ENCODE measurements around the gene SMC1A.
"Not testable (repeated sequence)": the region's sequence is repeated elsewhere in the genome, so short reads cannot be mapped to it uniquely, and the experiment has no call there.

SMC1A gene

DNA sequence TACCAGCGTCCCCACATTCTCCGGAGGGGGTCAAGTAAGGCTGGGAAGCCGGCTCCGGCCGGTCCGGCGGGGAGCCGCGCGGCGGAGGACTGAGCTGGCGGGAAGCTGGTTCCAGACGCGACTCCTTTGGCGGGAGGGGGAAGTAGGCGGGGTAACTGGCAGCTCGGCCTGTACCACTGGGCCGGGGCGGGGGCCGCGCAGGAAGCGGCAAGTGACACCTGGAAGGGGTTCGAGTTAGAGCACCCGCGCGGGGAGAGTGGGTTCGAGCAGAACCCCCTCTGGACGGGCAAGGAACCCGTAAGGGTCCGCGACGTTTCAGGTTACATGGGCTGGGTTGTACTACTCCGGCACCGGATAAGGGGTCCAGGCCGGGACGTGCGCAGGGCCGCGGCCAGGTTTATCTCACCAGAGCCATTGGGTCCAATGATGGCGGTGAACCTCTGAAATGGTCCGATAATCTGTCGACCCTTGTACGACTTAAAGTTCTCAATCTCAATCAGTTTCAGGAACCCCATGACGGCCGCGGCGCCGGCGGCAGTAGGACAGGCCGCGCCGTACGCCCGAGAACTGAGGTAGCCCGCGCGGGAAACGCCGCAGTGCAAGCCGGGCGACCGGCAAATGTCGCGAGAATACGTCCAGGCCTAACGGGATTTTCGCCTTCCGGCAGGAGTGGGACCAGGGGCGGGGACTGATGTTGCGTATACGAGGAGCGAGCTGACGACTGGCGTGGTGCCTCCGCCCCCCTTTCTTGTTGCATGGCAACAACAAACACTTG lies at the start of gene SMC1A:
TSS of gene SMC1A (minus strand) at position 569 of the 775 bp plus-strand sequence. CDS start at position 515, 54 bp downstream.
- DNase-seq, result peak; percentile 87

DNA sequence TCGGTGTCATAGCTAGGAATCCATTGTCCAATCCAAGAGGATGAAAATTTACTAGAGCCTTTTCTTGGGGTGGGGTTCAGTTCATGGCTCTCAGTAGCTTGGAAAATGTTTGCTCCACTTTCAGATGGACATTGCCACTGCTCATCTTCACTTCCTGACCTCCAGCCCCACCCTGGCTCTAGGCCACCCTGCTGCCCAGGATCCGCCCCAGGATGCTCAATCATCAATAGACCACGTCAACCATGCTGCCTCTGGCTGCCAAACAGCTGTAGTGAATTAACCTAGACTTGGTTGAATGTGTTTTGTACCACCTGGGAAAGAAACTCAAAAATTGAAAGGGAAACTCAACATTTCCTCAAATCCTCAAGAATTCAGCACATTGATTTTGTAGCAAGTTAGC lies 48.9 kb upstream of the SMC1A start:
- no peak for DNase-seq

DNA sequence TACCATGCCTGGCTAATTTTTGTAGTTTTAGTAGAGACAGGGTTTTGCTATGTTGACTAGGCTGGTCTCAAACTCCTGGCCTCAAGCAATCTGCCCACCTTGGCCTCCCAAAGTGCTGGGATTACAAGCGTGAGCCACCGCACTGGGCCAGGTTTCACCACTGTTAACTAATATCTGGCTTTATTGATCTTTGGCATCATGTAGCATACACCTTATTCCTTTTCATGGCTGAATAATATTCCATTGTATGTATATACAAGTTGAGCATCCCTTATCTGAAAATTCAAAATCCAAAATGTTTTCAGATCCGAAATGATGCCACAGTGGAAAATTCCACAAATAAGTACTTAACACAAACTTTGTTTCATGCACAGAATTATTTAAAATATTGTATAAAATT lies 46.2 kb upstream of the SMC1A start:
- not testable (repeated sequence) for DNase-seq

DNA sequence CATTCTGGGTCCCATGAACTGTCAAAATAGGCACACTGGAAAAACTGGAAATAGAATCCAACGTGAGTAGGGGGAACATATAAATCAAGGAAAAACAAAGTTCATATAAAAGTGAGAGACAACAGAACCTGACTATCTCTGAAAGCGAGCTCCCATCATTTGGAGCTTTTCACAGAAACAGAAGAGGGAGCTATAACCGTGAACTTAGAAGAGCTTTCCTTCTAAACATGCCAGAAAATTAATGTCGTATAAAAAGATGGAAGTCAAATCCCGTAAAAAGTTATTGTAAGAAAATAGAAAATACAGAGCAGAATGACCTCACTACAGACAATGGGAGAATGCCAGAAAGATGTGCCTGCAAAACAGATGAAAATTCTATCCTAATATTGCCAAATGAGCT lies 35.6 kb upstream of the SMC1A start:
- DNase-seq, result no peak

DNA sequence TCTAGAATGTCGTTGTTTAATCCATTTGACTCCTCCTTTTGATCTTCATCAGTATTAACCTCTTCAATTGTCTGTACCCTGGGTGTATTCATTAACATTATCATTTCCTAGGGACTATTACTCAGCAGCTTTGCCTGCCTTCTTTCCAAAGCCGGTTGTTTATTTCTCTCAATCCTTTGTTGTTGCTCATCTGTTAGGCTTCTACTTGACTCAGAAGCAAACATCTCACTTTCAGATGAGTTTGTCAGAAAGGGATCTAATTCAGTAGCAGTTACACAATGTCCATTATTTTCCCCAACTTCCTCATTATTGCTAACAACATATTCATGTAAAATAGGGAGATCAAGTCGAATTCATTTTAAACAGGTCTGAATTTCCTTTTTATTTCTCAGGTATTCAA lies 33.8 kb upstream of the SMC1A start:
- no peak for DNase-seq

DNA sequence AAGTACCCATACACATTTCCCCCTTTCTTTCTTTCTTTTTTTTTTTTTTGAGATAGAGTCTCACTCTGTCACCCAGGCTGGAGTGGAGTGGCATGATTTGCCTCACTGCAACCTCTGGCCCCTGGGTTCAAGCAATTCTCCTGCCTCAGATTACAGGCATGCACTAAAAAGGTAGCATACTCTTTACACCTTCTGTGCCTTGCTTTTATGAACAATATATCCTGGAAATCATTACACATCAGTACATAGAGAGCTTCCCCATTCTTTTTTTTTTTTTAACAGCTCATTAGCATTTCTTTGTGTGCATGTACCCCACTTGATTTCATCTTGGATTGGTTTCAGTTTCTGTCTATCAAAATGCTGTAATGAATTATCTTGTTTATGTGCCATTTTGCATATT lies 30.4 kb upstream of the SMC1A start:
- no peak for DNase-seq

DNA sequence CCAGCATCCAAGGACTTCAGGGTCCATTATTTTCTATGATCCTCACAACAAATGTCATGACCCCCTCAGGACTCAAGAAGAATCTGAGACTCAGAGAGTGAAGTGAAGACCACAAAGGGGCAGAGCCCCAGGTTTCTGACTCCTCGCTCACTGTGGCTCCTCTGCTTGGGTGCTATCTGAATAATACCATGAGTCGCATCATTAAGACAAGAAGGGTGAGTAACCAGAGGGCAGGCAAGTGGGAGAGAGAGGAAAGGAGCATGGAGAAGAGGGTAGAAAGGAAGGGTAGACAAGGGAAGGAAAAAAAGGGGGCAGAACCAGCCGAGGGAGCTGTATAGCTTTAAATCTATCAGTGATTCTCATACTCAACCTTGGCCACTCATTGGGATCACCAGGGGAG lies 27.2 kb upstream of the SMC1A start:
- no peak for DNase-seq

DNA sequence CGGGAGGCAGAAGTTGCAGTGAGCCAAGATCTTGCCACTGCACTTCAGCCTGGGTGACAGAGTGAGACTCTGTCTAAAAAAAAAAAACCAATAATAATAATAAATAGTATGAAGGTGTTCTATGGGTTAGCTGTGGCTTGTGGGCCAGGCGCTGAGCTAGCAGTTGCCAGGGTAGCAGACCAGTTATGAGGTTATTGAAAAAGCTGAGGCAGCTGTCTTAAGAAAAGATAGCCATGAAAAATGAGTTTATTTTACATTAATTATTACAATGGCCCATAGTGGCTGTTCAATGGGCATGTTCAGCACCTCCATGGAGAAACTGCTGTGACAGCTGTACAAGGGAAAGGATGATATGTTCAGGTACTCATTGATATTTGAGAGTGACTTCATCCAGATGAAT lies 25.0 kb upstream of the SMC1A start:
- no peak for DNase-seq

DNA sequence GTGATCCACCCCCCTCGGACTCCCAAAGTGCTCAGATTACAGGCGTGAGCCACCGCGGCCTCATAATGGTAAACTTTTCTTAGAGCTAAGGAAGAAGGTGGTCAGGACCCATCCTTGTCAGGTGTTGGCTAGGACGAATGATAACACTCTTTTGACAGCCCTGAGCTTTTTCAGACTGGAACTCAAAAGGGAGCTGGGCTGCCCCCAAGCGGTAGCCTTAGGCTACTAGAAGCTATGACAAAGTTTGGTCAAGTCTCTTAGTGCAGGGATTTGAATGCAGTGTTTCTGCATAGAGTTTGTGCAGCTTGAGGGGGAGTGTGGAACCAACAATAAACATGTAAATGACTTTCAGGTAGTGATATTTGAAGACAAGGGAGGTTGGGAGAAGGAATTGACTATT lies 23.5 kb upstream of the SMC1A start:
- DNase-seq, result no peak

DNA sequence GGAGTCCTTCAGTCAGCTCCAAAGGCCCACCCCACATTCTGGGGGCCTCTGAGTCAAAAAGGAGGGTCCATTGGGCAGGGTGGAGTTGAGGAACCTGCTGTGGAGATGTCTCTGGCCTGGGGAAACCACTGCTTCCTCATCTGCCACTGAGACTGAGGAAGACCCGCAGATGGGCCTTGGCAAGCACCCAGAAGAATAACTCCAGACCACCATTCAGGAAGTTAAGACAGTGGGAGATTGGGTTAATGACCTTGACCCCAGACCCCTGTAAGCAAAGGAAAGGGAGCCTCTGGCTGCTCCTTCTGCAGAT lies 19.8 kb upstream of the SMC1A start:
- DNase-seq, result no peak

DNA sequence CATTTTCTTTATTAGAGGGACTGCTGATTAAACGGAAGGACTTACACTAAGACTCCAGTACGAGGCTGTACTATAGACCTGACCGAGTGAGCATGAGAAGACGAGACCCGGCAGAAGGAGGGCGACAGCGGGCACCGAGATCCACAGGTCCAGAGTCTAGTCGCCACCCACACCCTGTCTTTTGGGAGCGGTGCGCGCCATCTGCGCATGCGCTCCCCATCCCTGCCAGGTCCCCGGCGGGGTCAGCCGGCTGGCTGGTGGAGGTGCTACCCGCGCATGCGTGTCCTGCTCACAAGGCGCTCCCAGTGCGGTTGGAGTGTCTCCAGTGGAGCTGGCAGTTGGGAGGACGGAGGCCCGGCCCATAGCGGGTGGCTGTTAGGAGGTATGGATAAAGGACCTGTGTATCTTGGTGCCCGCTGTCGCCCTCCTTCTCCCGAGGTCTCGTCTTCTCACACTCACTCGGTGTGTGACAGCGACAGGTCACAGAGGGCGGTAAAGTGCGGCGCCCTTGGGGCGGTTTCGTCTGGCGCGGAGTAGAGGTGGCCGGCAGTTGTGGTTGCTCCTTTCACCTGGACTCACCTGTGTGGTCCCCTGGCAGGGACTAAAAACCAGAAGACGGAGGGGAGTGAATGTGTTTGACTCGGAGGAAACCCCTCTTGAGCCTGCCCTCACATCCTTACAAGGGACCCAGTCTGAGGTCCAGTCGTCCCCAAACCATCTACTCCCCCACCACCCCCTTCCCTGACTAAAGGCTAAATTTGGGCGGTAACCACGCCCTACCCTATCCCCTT lies 19.3 kb upstream of the SMC1A start:
- DNase-seq, result peak; percentile 23

DNA sequence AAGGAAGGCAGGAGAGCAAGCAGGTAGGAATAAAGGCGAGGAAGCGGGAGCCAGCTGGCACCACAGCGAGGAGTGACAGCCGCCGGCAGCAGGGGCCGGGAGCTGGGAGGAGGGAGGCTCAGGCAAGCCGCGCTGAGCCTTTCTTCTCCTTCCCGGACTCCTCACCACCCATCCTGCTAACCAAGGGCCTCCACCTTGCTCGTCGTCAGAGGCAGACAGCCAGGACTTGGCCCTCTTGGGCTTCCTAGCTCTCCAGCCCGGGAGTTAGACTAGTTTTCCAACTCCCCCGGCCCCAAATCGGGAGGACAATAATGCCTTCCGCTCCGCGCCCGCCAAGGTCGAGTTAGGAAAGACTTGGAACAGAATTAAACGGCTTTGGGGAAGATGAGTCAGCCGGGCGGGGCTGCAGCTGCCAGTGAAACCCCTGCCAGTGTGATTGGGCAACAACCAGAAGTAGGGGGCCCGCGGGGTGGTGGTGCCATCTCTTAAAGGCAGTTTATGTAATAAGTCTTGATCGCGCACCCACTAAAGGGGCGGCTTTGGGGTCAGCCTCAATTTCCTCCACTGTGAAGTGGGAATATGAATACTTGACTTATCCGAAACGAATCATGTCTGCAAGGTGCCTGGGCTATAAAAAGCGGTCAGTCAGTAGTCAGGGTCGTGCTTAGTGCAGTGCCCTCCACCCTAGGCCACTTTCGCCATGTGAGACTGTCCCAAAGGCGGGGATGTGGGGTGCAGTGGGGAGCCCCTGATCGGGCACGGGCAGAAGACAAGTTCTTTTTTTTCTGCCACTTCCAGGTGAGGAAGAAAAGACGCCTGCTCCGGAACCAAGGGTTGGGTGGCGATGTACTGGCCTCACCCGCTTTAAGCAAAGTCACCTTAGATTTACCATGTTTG lies 18.4 kb upstream of the SMC1A start:
- no peak for DNase-seq

DNA sequence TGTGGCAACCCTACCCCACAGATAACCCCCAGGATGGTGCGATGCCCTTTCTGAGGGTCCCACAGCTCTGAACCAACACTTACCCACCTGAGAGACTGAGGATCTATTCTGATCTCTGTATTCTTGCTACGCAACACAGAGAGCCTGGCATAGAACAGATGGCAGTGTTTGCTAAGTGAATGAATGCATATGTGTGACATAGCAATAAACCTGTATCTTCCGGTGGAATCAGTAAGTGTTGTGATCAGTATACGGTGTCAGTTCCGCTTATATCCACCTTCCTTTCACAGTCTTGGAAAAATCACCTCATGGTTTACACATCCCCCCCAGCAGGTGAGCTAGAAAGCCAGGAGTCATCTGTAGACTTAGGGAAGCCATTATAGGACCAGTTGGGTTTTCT lies 17.6 kb upstream of the SMC1A start:
- no peak for DNase-seq

DNA sequence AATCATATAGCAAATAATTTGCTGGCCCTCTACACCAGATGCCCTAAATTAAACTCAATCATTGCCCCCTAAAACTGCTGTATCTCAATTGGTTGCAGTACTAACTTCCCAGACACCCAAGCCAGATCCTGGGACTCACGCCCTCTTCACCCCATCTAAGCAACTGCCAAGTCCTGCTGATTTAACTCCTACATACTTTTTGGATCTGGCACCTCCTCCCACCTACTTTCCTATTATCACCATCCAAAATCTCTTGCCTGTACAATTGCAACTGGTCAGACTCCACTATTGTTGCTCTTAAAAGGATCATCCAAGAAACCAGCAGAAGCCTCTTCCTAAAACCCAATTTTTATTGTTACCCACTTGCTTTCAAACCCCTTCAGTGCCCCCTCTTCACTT lies 16.4 kb upstream of the SMC1A start:
- no peak for DNase-seq

DNA sequence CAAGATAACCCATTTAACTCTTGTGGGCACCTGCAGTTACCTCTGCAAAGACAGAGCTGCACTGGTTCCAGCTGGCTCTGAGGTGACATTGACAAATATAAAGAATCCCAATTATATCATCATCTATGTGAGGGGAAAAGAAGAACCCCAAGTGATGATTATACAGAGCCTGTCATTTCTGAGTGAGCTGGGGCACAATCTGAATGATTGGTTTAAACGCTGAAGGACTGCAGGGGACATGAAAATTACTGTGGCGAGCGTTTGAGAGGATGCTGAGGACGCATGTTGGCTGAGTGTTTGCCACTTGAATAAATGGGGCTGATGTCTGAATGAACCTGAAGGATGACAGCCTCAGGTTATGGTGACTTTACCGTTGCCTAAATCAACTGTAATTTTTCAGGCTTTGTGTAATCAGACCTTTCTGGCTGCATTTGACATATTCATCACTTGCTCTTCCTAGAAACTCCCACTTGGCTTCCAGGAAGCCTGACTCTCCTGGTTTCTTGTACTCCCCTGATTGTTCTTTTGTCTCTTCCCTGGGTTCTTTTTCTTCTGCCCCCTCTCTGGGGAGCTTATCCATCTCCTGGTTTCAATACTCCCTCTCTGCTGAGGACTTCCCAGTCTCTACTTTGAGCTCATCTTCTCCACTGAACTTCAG lies 15.8 kb upstream of the SMC1A start:
- DNase-seq, result no peak

DNA sequence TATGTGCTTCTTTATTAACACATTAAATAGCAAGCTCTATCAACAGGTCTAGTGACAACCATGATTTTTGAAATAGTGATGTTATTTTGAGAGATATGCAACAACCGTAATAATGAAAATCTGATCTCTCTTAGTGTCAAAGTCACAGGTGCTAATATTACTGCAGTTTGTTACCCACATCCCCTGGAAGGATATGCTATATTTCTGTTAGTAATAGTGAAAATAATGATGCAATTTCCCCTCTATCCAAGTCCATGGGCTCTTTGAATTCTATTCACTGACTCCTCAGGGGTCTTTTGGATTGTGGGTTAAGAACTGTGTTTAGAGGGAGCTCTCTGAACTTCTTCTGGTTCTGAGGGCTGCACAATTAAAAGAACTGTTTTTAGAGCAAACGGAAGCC lies 14.8 kb upstream of the SMC1A start:
- DNase-seq, result no peak

DNA sequence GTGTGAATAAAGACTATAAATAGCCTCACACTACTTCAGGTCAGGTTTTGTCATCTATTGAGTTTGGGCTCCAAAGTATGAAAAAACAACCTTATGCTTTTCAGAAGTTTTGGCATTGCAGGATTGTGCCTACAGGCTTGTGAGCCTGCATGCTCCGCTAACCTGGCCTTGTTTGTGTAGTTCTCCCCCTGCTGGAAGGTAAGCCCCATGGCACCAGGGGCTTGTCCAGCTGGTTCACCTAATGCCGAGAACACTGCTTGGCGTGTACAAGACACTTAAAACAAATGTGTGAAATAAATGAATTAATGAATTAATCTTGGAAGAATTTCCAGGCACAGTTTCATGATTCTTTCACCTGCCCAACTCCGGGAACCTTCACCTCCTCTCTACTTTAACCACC lies 13.5 kb upstream of the SMC1A start:
- no peak for DNase-seq

DNA sequence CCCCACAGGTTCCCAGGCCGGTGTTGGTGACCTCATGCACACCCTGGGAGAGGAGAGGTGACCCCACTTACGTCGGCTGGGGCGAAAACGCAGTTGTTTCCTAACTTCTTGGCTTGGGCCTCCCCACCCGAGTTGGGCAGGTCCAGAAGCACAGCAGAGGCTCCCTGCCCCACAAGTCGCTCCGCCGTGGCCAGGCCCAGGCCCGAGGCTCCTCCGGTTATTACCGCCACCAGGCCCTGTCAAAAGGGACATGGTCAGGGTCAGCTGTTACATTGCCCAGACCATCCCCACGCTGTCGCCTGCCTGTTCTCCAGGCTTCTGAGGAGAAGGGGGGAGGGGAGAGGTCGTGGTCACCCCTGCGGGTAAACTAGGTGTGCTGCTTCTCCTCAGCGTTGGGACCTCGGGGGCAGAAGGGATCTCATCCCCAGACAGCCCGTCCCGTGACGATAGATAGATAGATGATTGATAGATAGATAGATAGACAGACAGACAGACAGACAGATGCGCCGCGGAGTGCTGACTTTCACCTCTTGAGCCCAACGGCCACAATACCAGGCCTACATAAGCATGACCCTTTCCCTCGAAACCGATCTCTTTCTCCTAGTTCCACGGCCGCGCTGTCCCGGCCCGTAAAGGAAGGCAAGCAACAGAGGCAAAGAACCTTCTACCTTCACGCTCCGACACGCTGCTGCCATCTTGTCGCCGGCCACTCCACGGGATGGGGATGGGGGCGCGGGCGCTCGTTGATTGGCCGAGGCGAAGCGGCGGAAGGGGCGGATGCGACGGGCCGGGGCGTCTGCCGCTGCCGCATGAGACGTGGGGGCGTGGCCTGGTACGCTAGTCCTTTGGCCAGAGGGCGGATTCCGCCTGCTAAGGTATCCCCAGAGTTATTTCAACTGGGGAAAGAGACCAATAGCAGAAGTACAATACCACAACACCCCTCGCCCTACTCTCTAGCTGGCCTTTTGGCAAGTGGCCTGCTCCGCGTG lies 11.5 kb upstream of the SMC1A start, which contains the start of gene HSD17B10:
TSS of gene HSD17B10 (minus strand) at position 720 of the 989 bp plus-strand sequence. CDS start at position 695, 25 bp downstream.
- peak; percentile 30 for DNase-seq

DNA sequence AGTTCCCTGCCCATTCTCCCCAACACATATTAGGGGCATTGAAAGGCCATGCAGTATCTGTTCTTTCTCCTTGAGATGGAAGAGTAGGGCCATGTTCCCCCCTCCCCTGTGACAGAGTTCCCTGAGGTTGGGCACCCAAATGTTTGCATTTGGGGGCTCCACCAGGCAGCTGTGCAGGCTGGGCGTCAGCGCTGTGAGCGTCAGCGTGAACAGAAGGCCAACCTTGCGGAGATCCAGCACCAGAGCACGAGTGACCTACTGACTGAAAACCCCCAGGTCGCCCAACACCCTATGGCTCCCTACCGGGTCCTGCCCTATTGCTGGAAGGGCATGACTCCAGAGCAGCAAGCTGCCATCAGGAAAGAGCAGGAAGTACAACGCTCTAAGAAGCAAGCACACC lies 7.8 kb upstream of the SMC1A start:
- DNase-seq, result no peak

DNA sequence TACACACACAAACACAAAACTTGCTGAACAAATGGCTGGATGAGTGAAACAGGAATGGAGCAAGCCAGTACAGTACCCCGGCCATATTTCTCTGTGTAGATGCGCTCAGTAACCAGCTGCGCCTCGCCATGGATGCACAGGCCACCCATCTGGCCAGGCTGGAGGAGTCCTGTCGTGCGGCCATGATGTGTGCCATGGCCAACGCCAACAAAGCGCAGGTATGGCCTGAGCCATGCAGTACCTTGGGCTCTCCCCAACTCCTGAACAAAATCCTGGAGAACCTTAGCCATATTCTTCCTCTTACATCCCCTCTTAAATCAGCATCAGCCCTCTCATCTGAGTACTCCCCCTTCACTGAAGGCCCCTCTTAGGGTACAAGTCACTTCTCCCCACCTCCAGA lies 7.3 kb upstream of the SMC1A start:
- DNase-seq, result no peak

DNA sequence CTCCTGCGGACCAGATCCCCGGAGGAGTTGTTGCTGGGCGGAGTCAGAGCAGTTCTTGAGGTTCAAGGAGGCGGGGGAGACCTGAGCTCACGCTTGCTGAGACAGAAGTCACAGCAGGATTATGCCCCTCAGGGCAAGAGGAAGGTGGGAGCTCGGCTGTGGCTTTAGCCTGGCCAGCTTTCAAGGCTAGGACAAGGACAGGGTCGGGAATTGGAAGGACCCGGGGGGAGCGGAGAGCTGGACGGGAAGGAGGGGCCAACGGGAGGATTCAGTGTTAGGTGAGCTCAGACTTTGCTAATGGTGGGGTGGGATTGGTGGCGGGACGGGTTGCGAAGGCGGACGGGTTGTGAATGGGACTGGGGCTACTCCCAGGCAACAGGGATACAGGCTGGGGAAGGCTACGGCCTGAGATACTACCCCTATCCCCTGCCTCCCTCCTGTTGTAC lies 430 bp upstream of the SMC1A start, which contains the start of gene RIBC1:
TSS of gene RIBC1 (plus strand) at position 13 of the 446 bp plus-strand sequence. CDS start 3,404 bp downstream, outside the sequence.
- no peak for DNase-seq

DNA sequence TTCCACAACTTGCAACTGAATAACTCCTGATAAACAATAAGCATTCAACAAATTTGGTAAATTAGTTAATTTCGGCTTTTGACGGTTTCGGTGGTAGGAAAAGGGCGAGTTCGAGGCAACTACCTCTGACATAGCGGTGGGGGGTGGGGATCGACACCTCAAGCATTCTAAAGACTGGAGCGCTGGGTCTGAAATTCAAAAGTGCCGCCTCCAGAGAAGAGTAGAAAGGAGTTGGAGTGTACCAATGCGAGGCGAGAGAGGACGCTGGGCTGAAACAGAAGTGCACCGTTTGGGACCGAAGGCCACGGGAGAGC lies 725 bp downstream of the SMC1A start:
- no peak for DNase-seq

Measured in GOT3 (cell line).